Skeletal muscle tissue (tissue), 4 donors: ENCODE results near the gene EBI3. TPM values are rescaled to one million over a fixed set of nuclear protein-coding genes. Genes with fewer than 3 reads are reported as not detected.
A peak's percentile ranks its signal among the peaks of the same experiment; 100 is the strongest.

Experiments used
- H3K27ac ChIP-seq: one replicate; pipeline ENCODE4 v1.7.0; 2013; ENCODE audit warnings: mild to moderate bottlenecking, low read depth, low read length, inconsistent platforms
- H3K27me3 ChIP-seq, 3 donors: one replicate each; pipeline ENCODE4 v1.7.0; 2013; ENCODE audit warnings: low read length in 3 of 3; ENCODE audit not compliant: control insufficient read depth in 3 of 3, insufficient read depth in 3 of 3
- H3K36me3 ChIP-seq, 3 donors: one replicate each; pipeline ENCODE4 v1.7.0; 2013; ENCODE audit warnings: low read length in 3 of 3; ENCODE audit not compliant: control insufficient read depth in 3 of 3, insufficient read depth in 3 of 3
- H3K4me1 ChIP-seq, 3 donors: one replicate each; pipeline ENCODE4 v1.7.0; 2013; ENCODE audit warnings: low read length in 3 of 3, mild to moderate bottlenecking in 3 of 3; ENCODE audit not compliant: control insufficient read depth in 3 of 3, insufficient read depth in 3 of 3
- H3K4me3 ChIP-seq, 3 donors: one replicate each; pipeline ENCODE4 v1.7.0; 2013; ENCODE audit warnings: low read length in 3 of 3
- H3K9ac ChIP-seq, 3 donors: one replicate each; pipeline ENCODE4 v1.7.0; 2013; ENCODE audit warnings: low read length in 3 of 3, mild to moderate bottlenecking in 3 of 3, moderate library complexity in 2 of 3, low read depth in 1 of 3
- H3K9me3 ChIP-seq, 3 donors: one replicate each; pipeline ENCODE4 v1.7.0; 2013; ENCODE audit warnings: low read length in 3 of 3; ENCODE audit not compliant: control insufficient read depth in 3 of 3
- total RNA-seq: library from RNA; depleted of rRNA; stranded (reverse); fragments of >200 nt; gene quantifications from one replicate; pipeline ENCODE4 v1.2.3, GENCODE V29; 2014
- donor health status: Osteomylitis.

The EBI3 gene
- not detected for total RNA-seq

DNA sequence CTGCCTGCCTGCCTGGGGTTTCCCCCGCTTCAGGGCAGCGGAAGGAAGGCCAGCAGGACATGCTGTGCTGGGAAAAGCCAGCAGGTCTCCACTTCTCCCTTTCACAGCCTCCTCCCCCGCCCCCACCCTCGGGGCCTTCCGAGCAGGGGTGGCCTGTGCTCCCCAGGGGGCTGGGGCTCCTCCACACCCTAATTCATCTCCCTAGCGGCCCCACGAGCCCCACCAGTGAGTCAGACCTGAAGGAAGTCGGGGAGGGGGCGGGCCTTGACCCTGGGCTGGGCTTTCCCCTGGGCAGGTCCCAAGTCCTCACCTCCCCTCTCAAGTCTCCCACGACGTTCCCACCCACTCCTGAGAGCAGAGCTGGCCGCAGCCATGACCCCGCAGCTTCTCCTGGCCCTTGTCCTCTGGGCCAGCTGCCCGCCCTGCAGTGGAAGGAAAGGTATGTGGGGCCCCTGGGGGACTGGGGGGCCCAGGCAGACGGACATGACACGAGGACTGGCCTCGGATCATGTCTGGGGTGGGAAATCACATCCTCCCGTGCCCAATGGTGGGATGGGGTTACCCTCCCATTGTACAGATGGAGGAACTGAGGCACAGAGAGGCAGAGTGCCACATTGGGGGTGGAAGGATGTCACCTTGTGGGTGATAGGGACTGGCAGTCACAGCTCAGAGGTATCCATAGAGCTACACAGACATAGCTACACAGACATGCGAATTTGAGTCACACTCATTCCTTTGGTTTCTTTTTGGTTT is at the start of gene EBI3:
EBI3 (plus strand) TSS at position 345 of the 753 bp plus-strand sequence; CDS start at position 373, 28 bp downstream.
- no peaks in the 10 kb centered on the region for H3K4me1 ChIP-seq
- no peaks in the 10 kb centered on the region for H3K36me3 ChIP-seq
- H3K9ac ChIP-seq, result no peak within 1 kb of the TSS
- H3K27me3 ChIP-seq, result peaks cover 29 to 46% (median 42%) of the 10 kb centered on the region in 3 donors
- no peaks in the 10 kb centered on the region for H3K9me3 ChIP-seq
- H3K27ac ChIP-seq, result no peak within 1 kb of the TSS
- no peak within 1 kb of the TSS for H3K4me3 ChIP-seq

DNA sequence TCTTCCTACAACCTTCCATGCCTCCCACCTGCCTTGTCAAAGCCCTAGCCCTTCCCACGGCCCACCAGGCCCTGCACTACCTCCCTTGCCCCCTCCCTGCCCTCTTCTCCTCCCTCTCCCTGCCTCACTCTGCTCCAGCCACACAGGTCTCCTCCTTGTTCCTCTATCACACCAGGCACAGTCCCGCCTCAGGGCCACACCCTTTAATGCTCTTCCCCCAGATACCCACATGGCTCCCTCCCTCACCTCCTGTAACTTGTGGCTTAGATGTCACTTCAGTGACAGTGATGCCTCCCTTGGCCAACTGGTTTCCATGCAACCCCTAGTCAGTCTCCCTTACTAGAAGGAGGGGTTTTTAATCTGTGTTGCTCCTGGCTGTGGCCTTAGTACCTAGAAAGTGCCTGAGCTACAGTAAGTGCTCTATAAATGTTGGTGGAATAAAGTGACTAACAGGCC is 48.2 kb upstream of the EBI3 start:
- H3K9me3 ChIP-seq, result no peaks in the 10 kb centered on the region
- no peak overlapping the region for H3K27ac ChIP-seq
- H3K9ac ChIP-seq, result peak overlapping the region in 1 of 3 donors; percentile 45
- H3K36me3 ChIP-seq, result peaks cover 5 to 18% (median 9%) of the 10 kb centered on the region in 3 donors
- H3K4me3 ChIP-seq, result peak overlapping the region in 2 of 3 donors; percentile 52 to 99
- peaks cover 0 to 3% (median 0%) of the 10 kb centered on the region in 3 donors for H3K27me3 ChIP-seq
- H3K4me1 ChIP-seq, result peaks cover 21 to 37% (median 28%) of the 10 kb centered on the region in 3 donors

DNA sequence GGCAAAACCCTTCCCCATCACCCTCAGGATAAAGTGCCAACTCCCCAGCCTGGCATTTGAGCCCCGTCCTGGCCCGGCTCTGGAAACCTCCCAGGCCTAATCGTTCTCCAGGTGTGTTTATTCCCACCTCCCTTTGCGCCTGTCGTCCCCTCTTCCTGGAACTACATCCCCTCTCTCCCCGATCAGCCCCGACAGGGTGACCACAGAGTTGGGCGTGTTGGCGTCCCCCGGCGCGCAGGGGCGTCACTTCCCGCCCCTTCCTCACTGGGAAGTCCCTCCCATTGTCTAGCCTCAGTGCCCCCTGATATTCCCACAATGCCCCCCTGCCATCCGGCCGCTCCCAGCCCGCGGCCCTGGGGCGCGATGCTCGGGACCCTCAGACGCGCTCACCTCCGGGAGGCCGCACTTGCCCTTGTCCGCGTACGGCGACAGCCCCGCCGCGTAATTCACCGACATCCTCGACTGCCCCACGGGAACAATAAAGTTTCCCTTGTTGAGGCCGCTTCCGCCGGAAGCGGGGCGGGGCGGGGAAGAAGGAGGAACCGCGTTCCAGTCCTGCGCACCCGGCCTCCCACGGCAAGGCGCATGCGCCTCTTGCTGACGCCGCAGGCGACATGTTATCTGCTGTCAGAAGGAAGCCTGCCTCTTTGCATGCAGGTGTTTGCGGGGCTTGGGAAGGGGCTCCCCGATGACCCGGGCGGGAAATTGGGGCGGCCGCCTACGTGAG is 47.1 kb upstream of the EBI3 start, which contains the start of the genes ANKRD24 and SIRT6:
ANKRD24 (plus strand) TSS at position 606 of the 727 bp plus-strand sequence. CDS start 3,737 bp downstream, outside the sequence.
SIRT6 (minus strand) TSS at position 480 of the 727 bp plus-strand sequence; CDS start at position 456, 24 bp downstream.
- H3K9me3 ChIP-seq, result no peaks in the 10 kb centered on the region
- peak within 1 kb of the TSS; percentile 95 to 99 (median 97) for H3K4me3 ChIP-seq
- H3K27ac ChIP-seq, result peak within 1 kb of the TSS; percentile 88
- H3K27me3 ChIP-seq, result peaks cover 0 to 9% (median 0%) of the 10 kb centered on the region in 3 donors
- H3K4me1 ChIP-seq, result peaks cover 21 to 46% (median 33%) of the 10 kb centered on the region in 3 donors
- H3K36me3 ChIP-seq, result peaks cover 3 to 18% (median 6%) of the 10 kb centered on the region in 3 donors
- peak within 1 kb of the TSS; percentile 97 to 99 (median 97) for H3K9ac ChIP-seq

DNA sequence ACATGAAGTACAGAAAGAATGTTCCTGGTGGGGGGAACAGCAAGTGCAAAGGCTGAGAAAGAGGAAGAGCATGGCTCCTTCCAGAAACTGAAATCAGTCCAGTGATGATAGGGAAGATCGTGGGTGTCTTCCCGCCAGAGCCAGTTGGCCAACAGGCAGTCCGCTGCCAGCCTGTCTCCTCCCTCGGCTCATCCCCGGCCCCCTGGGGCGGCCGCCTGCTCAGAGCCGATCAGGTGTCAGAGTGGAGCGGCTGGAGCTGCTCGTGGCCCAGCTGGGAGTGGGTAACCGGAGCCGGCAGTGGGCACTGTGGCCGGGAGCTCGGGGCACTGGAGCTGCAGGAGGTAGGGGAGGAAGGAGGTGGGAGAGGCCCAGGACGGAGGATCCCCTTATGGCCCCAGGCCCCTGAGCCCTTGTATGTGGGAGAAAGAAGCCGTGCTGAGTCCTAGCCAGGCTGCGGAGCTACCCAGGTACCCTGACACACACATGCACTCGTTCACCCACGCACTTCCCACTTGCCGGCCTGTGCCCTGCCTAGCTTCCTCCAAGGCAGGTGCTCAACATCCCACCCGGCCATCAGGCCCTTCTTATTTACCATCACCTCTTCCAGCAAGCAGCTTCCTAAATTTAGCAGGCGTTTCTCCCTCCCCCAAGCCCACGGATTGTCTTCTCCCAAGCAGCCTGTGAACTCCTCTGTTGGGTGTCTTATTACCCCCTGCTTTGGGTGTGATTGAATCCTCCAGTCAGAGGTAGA is 45.2 kb upstream of the EBI3 start:
- Histone ChIP-seq H3K4me1 (peaks cover 21 to 46% (median 33%) of the 10 kb centered on the region in 3 donors), H3K36me3 (peaks cover 3 to 14% (median 5%) of the 10 kb centered on the region in 3 donors), H3K9me3 (no peaks in the 10 kb centered on the region), H3K27ac (no peak overlapping the region), H3K4me3 (peak overlapping the region in 1 of 3 donors; percentile 36), H3K27me3 (peaks cover 0 to 9% (median 0%) of the 10 kb centered on the region in 3 donors), H3K9ac (peak overlapping the region in 1 of 3 donors; percentile 68)

DNA sequence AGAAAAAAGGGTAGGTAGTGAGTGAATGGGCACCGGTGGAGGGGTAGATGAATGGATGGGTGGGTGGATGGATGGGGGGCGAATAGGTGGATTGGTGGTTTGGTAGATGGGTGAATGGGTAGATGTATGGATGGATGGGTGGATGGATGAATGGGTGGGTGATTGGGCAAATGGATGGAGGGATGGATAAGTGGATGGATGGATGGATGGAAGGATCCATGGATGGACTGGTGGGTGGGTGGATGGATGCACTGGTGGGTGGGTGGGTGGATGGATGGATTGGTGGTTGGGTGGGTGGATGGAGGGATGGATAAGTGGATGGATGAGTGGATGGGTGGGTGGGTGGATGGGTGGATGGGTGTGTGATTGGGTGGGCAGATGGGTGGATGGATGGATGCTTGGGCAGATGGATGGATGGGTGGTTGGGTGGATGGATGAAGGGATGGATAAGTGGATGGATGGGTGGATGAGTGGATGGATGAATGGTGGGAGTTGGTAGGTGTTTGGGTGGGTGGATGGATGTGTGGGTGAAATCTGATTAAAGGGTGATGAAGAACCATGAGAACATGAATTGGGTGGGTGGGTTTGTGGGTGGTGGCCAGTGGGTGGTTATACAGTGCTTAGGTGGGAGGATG is 44.5 kb upstream of the EBI3 start:
- H3K4me1 ChIP-seq, result peaks cover 21 to 46% (median 33%) of the 10 kb centered on the region in 3 donors
- H3K9ac ChIP-seq, result peak overlapping the region in 1 of 3 donors; percentile 68
- peaks cover 0 to 9% (median 0%) of the 10 kb centered on the region in 3 donors for H3K27me3 ChIP-seq
- no peak overlapping the region for H3K27ac ChIP-seq
- no peak overlapping the region for H3K4me3 ChIP-seq
- no peaks in the 10 kb centered on the region for H3K9me3 ChIP-seq
- peaks cover under 1 to 10% (median 3%) of the 10 kb centered on the region in 3 donors for H3K36me3 ChIP-seq

DNA sequence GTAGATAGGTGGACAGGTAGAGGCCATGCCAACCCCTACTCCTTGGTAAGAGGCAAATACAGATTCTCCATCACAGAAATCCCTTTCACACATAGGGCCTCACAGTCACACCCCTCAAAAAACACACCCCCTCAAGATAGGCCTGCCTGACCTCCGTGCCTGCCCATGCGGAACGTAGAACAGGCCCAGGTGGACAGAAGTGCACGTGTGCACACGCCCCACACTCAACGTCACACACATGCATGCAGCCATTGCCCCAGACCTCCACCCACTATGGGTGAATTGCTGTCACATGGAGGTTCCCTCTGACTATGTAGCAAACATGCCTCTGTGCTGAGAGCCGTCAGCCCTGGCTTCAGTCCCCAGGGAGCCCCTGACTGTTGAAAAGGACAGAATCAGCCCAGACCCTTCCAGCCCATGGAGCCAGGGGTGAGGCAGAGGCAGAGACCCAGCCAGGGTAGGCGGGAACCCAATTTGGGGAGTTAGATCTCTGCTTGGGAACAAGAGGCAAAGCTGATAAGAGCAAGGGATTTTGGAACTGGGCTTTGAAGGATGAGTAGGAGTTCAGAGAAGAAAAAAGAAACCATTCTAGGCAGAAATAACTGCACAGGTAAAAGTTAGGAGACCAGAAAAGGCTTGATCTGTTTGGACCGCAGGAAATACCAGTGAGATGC is 43.8 kb upstream of the EBI3 start:
- no peak overlapping the region for H3K4me3 ChIP-seq
- H3K27me3 ChIP-seq, result peaks cover 0 to 9% (median 0%) of the 10 kb centered on the region in 3 donors
- no peaks in the 10 kb centered on the region for H3K9me3 ChIP-seq
- peaks cover 21 to 44% (median 33%) of the 10 kb centered on the region in 3 donors for H3K4me1 ChIP-seq
- H3K9ac ChIP-seq, result no peak overlapping the region
- H3K27ac ChIP-seq, result no peak overlapping the region
- peaks cover 0 to 4% (median 0%) of the 10 kb centered on the region in 3 donors for H3K36me3 ChIP-seq

DNA sequence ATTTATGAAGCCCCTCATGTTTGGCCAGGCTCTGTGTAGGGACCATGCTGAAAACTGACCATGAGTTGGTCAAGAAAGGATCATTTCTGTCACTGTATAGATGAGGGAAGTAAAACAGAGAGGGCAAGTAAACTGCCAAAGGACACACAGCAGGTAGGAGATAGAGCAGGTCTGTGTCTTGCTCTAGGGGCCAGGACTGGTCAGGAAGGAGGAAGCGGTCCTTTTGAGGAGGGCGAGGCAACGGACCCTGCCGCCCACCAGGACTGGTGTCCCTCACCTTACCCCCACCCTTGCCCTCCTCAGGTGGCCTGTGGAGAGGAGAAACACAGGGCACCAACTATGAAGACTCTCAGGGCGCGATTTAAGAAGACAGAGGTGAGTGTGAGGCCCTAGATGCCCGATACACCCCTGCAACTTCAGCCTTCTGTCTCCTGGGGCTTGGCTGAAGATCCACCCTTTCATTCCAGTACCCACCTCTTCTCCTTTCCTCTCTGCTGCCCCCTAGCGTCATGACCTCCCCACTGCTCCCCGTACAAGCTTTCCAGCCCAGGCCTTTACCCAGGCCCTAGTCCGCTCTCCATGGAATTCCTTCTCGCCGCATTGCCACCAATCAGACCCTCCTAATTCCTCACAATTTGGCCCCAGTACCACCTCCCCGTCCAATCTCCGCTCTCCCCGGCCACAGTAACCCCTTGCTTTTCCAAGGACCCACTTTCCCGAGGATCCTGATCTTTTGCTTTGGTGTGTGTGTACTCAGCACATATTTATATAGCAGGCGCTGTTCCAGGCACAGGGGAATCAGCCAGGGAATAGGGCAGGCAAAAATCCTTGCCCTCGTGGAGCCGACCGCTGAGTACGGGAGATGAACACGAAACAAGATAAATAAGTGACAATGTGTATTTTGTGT is 43.0 kb upstream of the EBI3 start:
- H3K9me3 ChIP-seq, result no peaks in the 10 kb centered on the region
- no peaks in the 10 kb centered on the region for H3K36me3 ChIP-seq
- no peak overlapping the region for H3K4me3 ChIP-seq
- peaks cover 0 to 9% (median 0%) of the 10 kb centered on the region in 3 donors for H3K27me3 ChIP-seq
- peaks cover 16 to 36% (median 27%) of the 10 kb centered on the region in 3 donors for H3K4me1 ChIP-seq
- H3K27ac ChIP-seq, result no peak overlapping the region
- peak overlapping the region; percentile 32 to 80 (median 51) for H3K9ac ChIP-seq
